Measurements from ENCODE around the gene CYTIP. TPM values are rescaled to one million over a fixed set of nuclear protein-coding genes. Genes with fewer than 3 reads are reported as not detected.
A peak's percentile ranks its signal among the peaks of the same experiment; 100 is the strongest.
"Not testable (repeated sequence)": the region's sequence is repeated elsewhere in the genome, so short reads cannot be mapped to it uniquely, and the experiment has no call there.

Gene CYTIP
- total and polyA plus RNA-seq, 5 experiments from 2014 or later = 140 to 341 (median 220) TPM

DNA sequence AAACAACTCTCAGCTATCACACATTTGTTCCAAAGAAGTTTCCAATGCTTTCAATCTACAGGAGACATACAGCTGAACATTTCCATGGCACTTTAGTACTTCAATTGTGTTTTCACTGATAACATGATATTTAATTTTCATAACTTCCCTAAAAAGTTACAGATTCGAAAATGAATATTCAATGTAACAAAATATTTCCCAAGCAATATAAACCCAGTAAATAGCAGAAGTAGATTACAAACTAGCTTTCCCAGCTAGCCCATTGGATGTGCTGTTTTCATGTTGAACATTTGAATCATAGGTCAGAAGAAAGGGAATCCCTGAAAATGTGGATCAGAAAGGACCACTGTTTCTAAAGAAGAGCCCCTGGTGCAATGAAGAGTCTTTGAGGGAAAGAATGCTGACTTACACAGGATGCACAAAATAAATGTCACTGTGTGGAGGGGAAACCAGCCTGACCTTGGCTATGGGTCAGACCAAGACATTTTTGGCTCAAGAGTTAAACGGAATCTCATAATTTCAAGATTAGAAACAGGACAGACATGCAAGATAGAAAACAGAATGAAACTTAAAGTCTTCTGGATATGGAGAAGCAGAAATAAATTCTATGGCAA is 22.5 kb downstream of the CYTIP start:
- H3K36me3 Mint-ChIP-seq = peaks cover 55 to 87% (median 71%) of the 10 kb centered on the region in 3 donors
- POLR2A ChIA-PET = interaction anchor here (0.9 to 18.0 kb wide), 7 partner anchors 9 to 94 kb away, joined by 3 to 411 read pairs (median 6); partner anchors contain the start of gene CYTIP
- H3K27ac Mint-ChIP-seq = peak overlapping the region; percentile 88 to 99 (median 93)
- H3K4me3 Mint-ChIP-seq = peak overlapping the region; percentile 44 to 77 (median 52)
- H3K9me3 Mint-ChIP-seq = peaks cover 0 to 22% (median 5%) of the 10 kb centered on the region in 9 donors
- DNase-seq (no peak), ATAC-seq (no peak)
- H3K27me3 Mint-ChIP-seq = no peaks in the 10 kb centered on the region
- peaks cover 21 to 86% (median 70%) of the 10 kb centered on the region in 4 donors for H3K4me1 Mint-ChIP-seq

DNA sequence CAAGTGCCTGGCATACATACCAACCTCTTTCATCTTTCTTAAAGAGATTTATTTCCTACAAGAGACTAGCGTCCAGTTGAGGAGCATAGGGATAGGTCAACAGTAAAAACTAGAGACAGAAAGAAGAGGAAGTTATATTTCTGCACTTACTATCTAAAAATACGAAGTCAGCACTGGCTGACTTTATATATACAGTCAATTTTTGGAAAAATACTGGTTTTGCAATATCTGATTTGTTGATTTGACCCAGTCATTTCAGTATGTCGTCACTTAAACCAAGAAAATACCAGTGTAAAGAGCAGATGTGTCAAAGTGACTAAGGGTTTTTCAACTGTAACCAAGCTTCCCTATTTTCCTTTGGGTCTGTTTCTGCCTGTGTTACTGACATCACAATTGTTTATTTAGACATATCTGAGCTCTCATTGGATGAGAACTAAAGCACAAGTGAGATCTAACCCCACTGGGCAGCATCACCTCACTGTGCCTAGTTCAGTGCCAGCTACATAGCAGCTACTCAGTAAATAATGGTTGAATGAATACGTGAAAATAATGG is 23.0 kb downstream of the CYTIP start:
- Mint-ChIP-seq H3K4me1 (peaks cover 22 to 85% (median 69%) of the 10 kb centered on the region in 4 donors), H3K4me3 (peak overlapping the region; percentile 31 to 78 (median 62)), H3K36me3 (peaks cover 53 to 84% (median 69%) of the 10 kb centered on the region in 3 donors), H3K9me3 (peaks cover 0 to 16% (median 5%) of the 10 kb centered on the region in 9 donors), H3K27me3 (no peaks in the 10 kb centered on the region), H3K27ac (peak overlapping the region; percentile 88 to 99 (median 93))
- DNase-seq = no peak
- ATAC-seq = peak; percentile 2 to 6
- POLR2A ChIA-PET = interaction anchor here (0.6 to 18.0 kb wide), 11 partner anchors 9 to 979 kb away, joined by 3 to 411 read pairs (median 6); partner anchors contain the start of gene CYTIP

- Mint-ChIP-seq H3K4me1 (peaks cover 29 to 92% (median 79%) of the 10 kb centered on the region in 4 donors), H3K27ac (peak overlapping the region; percentile 88 to 100 (median 96)), H3K4me3 (peak overlapping the region; percentile 52 to 79 (median 66)), H3K9me3 (peaks cover 0 to 8% (median 0%) of the 10 kb centered on the region in 9 donors), H3K27me3 (no peaks in the 10 kb centered on the region), H3K36me3 (peaks cover 45 to 87% (median 75%) of the 10 kb centered on the region in 3 donors)
- peak in 1 of 10 donors; percentile 20 for DNase-seq
- POLR2A ChIA-PET = interaction anchor here (0.9 to 18.0 kb wide), 14 partner anchors 7 to 117 kb away, joined by 3 to 411 read pairs (median 4); partner anchors contain the start of gene CYTIP
- ATAC-seq = no peak
Observed at GRCh38 chr2:157419031-157419575, 24.8 kb downstream of the CYTIP start.

DNA sequence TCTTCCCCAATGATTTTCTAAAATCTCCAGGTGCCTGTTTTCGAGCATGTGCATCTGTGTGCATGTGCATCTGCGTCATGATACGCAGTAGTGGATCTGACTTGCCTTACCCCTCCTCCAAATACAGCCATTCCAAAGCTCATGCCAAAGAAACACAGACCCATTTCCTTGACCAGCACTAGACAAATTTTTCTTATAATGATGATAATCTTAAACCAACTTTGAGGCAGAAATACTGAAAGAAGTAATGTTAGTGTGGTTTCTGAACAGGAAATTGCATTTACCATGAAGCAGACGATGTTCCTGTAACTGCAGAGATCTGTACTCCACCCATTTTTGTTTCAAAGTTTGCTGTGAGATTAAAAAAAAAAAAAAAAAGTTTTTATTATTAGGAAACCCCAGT is 25.6 kb downstream of the CYTIP start:
- Mint-ChIP-seq H3K27ac (peak overlapping the region; percentile 88 to 100 (median 97)), H3K4me1 (peaks cover 32 to 94% (median 84%) of the 10 kb centered on the region in 4 donors), H3K4me3 (peak overlapping the region; percentile 41 to 89 (median 81)), H3K9me3 (peaks cover 0 to 8% (median 0%) of the 10 kb centered on the region in 9 donors), H3K36me3 (peaks cover 43 to 87% (median 75%) of the 10 kb centered on the region in 3 donors), H3K27me3 (no peaks in the 10 kb centered on the region)
- ATAC-seq = peak; percentile 49 to 64
- DNase-seq = peak in 8 of 10 donors; percentile 31 to 84 (median 57)
- POLR2A ChIA-PET = interaction anchor here (0.8 to 18.0 kb wide), 15 partner anchors 9 to 474 kb away, joined by 3 to 411 read pairs (median 4); partner anchors contain the start of gene CYTIP

DNA sequence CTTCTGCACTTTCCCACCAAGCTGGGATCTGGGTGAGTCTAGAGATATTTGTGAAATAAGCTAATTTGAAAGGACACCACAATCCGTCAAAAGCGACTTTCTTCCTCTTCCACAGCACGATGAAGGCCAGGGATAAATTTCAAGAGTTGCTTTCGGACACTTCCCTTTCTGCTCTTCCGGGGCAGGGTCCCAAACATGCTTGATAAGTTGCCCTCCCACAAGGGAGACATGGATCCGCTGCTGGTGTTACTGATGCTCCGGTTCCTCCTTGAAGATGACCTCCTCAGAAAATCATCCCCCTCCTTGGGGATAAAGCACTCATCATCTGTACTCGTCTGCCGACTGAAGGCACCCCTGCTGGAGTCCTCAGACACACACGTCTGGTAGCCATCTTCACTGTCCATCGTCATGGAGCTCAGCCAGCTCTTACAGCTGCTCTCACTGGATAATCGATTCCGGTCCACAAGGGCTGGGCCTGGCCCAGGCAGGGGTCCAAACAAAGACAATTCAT is 28.2 kb downstream of the CYTIP start:
- Mint-ChIP-seq H3K27ac (peak overlapping the region; percentile 62 to 98 (median 95)), H3K36me3 (peaks cover 27 to 79% (median 70%) of the 10 kb centered on the region in 3 donors)
- POLR2A ChIA-PET = interaction anchor here (0.8 to 8.1 kb wide), 11 partner anchors 9 to 87 kb away, joined by 3 to 90 read pairs (median 6); partner anchors contain the start of gene CYTIP

DNA sequence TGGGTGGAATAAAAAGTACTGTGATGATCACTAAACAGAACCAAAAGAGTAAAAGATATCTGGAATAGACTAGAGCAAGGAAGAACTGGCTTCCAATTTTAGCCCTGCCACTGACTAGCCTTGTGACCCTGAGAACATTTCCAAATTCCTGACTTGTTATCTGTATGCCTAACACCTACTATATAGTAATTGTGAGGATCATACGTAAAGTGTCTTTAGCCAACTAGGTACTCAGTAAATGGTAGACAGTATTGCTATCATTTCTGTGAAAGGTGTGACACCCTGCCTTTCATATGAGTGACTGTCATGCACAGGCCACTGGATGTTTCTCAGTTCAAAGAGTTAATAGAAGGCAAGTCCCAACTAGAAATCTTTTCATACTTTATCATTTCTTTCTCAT is 29.8 kb downstream of the CYTIP start:
- peaks cover 0 to 11% (median 0%) of the 10 kb centered on the region in 9 donors for H3K9me3 Mint-ChIP-seq

More for the DNA sequence above, 28.2 kb downstream of the CYTIP start:
- Mint-ChIP-seq H3K27me3 (no peaks in the 10 kb centered on the region), H3K9me3 (peaks cover 0 to 4% (median 0%) of the 10 kb centered on the region in 9 donors), H3K4me1 (peaks cover 32 to 94% (median 86%) of the 10 kb centered on the region in 4 donors), H3K4me3 (peak overlapping the region; percentile 41 to 84 (median 75))
- no peak for ATAC-seq
- no peak for DNase-seq

GRCh38 chr2:157413326-157414035 is 30.4 kb downstream of the CYTIP start:
- Mint-ChIP-seq H3K4me3 (peak overlapping the region; percentile 37 to 84 (median 74)), H3K36me3 (peaks cover 24 to 64% (median 61%) of the 10 kb centered on the region in 3 donors), H3K27me3 (no peaks in the 10 kb centered on the region), H3K4me1 (peaks cover 33 to 94% (median 88%) of the 10 kb centered on the region in 4 donors), H3K9me3 (peaks cover 0 to 11% (median 0%) of the 10 kb centered on the region in 9 donors), H3K27ac (peak overlapping the region; percentile 62 to 98 (median 96))
- POLR2A ChIA-PET = interaction anchor here (0.7 to 8.1 kb wide), 14 partner anchors 8 to 1081 kb away, joined by 3 to 90 read pairs (median 6); partner anchors contain the start of genes CYTIP and NR4A2
- ATAC-seq (peak; percentile 80 to 89), DNase-seq (peak in 9 of 10 donors; percentile 48 to 91 (median 79))

More for the DNA sequence above, 29.8 kb downstream of the CYTIP start:
- Mint-ChIP-seq H3K4me3 (peak overlapping the region; percentile 57 to 84 (median 74)), H3K36me3 (peaks cover 24 to 65% (median 64%) of the 10 kb centered on the region in 3 donors), H3K4me1 (peaks cover 33 to 94% (median 88%) of the 10 kb centered on the region in 4 donors), H3K27me3 (no peaks in the 10 kb centered on the region), H3K27ac (peak overlapping the region; percentile 62 to 98 (median 96))
- POLR2A ChIA-PET = interaction anchor here (0.9 to 8.1 kb wide), 13 partner anchors 8 to 1082 kb away, joined by 3 to 90 read pairs (median 6); partner anchors contain the start of genes CYTIP and NR4A2
- no peak for DNase-seq
- no peak for ATAC-seq

GRCh38 chr2:157411624-157412336 is 32.1 kb downstream of the CYTIP start:
- no peak for ATAC-seq
- POLR2A ChIA-PET = interaction anchor here (0.6 to 8.1 kb wide), 12 partner anchors 8 to 75 kb away, joined by 3 to 90 read pairs (median 6); partner anchors contain the start of gene CYTIP
- Mint-ChIP-seq H3K9me3 (peaks cover 0 to 13% (median 0%) of the 10 kb centered on the region in 9 donors), H3K27ac (peak overlapping the region; percentile 62 to 98 (median 95)), H3K4me3 (peak overlapping the region; percentile 3 to 80 (median 41)), H3K4me1 (peaks cover 29 to 88% (median 84%) of the 10 kb centered on the region in 4 donors), H3K36me3 (peaks cover 13 to 56% (median 46%) of the 10 kb centered on the region in 3 donors), H3K27me3 (no peaks in the 10 kb centered on the region)
- DNase-seq = no peak

DNA sequence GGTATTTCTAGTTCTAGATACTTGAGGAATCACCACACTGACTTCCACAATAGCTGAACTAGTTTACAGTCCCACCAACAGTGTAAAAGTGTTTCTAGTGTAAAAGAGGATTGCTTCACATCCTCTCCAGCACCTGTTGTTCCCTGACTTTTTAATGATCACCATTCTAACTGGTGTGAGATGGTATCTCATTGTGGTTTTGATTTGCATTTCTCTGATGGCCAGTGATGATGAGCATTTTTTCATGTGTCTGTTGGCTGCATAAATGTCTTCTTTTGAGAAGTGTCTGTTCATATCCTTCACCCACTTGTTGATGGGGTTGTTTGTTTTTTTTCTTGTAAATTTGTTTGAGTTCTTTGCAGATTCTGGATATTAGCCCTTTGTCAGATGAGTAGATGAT is 38.5 kb downstream of the CYTIP start:
- peaks cover 0 to 41% (median 22%) of the 10 kb centered on the region in 9 donors for H3K9me3 Mint-ChIP-seq
- not testable (repeated sequence) for ATAC-seq, H3K27me3 Mint-ChIP-seq, DNase-seq
- H3K27ac Mint-ChIP-seq = peak overlapping the region; percentile 89 to 98 (median 96)
- POLR2A ChIA-PET = interaction anchor here (0.9 to 7.0 kb wide), 9 partner anchors 9 to 74 kb away, joined by 3 to 131 read pairs (median 14); partner anchors contain the start of genes CYTIP and ERMN
- peaks cover 20 to 46% (median 24%) of the 10 kb centered on the region in 3 donors for H3K36me3 Mint-ChIP-seq
- peak overlapping the region in 8 of 10 donors; percentile 14 to 64 (median 52) for H3K4me3 Mint-ChIP-seq
- peaks cover 37 to 82% (median 77%) of the 10 kb centered on the region in 4 donors for H3K4me1 Mint-ChIP-seq

GRCh38 chr2:157404363-157404762 is 39.5 kb downstream of the CYTIP start:
- peak; percentile 93 to 97 for ATAC-seq
- H3K9me3 Mint-ChIP-seq = peaks cover 0 to 51% (median 26%) of the 10 kb centered on the region in 9 donors
- peak overlapping the region; percentile 97 to 100 (median 98) for H3K27ac Mint-ChIP-seq
- H3K27me3 Mint-ChIP-seq = no peaks in the 10 kb centered on the region
- peak overlapping the region; percentile 48 to 77 (median 66) for H3K4me3 Mint-ChIP-seq
- peaks cover 22 to 49% (median 26%) of the 10 kb centered on the region in 3 donors for H3K36me3 Mint-ChIP-seq
- peaks cover 34 to 76% (median 68%) of the 10 kb centered on the region in 4 donors for H3K4me1 Mint-ChIP-seq
- POLR2A ChIA-PET = interaction anchor here (0.9 to 7.0 kb wide), 24 partner anchors 9 to 102 kb away, joined by 3 to 131 read pairs (median 5); partner anchors contain the start of genes CYTIP and ERMN
- DNase-seq = peak; percentile 25 to 92 (median 74)

Data from naive thymus-derived CD8-positive, alpha-beta T cell (primary cell).